GM21576 (cell line): ENCODE measurements around the gene ANKRD49.

Experiments
- ATAC-seq: cut with Tn5 transposase; IDR thresholded peaks from one replicate; pipeline ENCODE4 v1.9.1; 2021; ENCODE audit warnings: mild to moderate bottlenecking, moderate library complexity; ENCODE audit not compliant: unreplicated experiment

Gene ANKRD49, protein sequence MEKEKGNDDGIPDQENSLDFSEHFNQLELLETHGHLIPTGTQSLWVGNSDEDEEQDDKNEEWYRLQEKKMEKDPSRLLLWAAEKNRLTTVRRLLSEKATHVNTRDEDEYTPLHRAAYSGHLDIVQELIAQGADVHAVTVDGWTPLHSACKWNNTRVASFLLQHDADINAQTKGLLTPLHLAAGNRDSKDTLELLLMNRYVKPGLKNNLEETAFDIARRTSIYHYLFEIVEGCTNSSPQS

DNA sequence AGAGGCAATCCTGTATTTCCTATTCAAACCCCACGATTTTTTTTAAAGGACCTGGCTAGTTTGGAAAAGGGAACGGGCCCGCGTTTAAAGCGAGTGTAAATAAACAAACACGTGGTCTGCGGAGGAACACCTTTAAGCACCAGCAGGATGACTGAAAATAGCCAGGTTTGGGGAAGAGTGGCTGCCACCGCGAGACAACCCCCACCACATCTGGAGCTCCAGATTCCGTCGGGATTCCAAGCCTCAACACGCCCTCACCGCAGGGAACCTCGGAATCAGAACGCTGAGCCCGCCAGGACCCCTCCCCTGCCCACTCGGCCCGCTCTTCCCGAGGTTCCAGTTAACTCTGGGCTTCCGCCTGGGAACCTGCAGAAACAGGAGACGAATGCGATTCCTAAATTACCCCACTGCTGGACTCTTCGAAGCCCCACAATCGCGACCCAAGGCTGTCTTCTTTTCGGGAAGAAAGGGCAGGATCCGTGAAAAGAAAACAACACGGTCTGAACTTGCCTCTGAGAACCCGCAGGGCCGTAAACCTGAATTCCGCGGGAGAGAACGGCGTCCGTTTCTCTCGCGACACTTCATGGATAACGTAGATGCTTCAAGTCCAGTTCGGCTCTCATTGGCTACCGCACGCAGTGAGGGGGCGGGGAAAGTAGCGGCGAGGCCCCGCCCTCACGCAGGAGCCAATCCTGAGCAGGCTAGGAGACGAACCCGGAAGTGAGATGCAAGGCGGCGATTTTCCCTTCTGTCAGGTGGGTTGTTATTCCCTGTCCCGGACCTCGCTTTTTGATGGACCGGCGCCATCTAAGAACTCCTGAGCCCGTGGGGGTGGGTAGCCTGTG, at the start of gene ANKRD49, which contains the start of gene MRE11:
TSS of gene ANKRD49 (plus strand) at position 704 of the 845 bp plus-strand sequence. CDS start 2,710 bp downstream, outside the sequence.
TSS of gene MRE11 (minus strand) at position 564 of the 845 bp plus-strand sequence. CDS start 1,043 bp downstream, outside the sequence.
- peak; percentile 99 for ATAC-seq

DNA sequence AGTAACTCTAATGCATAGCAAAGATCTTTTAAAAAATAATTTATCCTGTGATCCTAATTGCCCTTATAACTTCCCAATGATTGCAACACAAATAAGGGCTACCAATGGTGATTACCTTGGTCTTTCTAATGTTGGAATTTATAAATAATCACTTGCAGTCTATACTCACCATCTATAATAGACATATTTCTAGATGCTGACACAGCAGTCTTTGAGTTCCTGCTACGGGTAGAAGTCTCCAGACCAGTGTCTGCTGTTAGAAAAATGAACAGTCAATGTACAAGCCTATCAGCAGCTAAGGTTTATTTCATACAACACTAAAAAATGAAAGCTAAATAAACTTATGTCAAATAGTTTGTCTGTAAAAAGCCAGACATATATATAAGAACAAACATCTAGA, 48.1 kb upstream of the ANKRD49 start:
- ATAC-seq: no peak

DNA sequence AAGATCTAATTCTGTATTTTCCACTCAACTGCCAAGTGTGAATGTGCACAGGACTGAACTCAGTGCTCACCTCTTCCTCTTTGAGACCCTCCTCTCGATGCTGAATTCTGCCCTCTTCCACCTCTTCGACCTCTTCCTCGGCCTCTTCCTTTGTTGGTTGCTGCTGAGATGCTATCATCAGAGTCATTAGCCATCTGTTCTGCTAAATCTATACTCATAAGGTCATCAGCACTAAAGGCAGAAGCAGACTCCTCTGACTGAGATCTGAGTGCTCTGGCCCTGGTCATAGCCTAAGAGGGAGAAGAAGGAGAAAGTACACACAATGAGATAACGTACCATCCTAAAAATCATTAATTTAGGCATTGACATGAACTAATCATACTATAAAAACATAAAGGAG, 46.6 kb upstream of the ANKRD49 start:
- ATAC-seq: no peak

DNA sequence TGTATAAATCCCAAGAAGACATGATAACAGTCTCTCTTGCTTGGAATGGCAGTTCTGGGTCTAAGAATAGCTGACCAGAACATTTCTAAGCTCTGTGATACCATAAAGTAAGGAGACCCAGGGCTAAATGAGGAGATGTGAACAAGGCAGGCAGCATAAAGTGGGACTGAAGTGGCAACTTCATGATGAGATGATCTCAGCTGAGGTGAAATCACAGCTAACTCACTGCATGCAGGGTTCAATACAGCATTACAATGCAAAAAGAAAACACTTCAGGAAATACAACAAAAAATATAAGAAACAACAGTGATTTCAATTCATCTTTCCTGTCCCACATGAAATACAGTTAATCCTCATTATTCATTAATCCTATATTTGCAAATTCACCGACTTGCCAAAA, 44.8 kb upstream of the ANKRD49 start:
- no peak for ATAC-seq

DNA sequence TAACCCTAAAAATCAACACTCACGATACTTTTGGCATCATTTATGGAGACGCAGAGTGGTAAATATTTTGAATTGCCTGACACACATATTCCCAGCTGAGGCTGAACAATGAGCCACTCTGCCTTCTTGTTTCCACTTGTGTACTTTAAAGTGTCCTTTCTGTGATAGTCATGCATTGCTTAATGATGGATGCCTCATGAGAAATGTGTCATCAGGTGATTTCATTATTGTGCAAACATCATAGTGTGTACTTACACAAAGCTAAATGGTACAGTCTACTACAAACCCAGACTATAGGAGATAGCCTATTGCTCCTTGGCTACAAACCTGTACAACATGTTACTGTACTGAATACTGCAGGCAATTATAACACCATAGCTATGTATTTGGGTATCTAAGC, 44.3 kb upstream of the ANKRD49 start:
- ATAC-seq: no peak

DNA sequence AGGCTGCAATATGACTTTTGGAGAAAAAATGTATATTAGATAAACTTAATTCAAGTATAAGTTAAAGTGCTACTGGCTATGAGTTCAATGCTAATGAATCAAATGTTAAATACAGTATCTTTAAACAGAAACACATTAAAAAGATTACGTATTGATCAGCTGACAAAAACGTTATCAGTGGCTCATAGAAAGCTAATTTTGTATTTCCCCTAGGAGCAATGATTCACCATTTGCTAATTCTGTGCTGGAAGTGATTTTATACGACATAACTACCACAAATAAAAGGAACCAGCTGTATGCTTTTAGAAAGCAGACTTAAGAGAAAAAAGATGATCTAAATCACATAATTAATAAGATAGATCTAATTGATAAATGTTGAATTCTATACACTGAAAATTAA, 43.7 kb upstream of the ANKRD49 start:
- ATAC-seq: no peak

DNA sequence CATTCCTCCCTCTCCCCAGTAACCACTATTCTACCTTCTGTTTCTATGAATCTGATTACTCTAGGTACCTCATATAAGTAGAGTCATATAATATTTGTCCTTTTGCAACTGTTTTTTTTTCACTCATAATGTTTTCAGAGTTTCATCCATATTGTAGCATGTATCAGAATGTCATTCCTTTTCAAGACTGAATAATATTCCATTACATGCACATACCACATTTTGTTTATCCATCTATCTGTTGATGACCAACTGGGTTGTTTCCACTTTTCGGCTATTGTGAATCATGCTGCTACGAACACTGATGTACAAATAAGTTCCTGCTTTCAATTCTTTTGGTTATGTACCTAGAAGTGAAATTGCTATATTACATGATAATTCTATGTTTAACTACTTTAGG, 40.8 kb upstream of the ANKRD49 start:
- no peak for ATAC-seq

DNA sequence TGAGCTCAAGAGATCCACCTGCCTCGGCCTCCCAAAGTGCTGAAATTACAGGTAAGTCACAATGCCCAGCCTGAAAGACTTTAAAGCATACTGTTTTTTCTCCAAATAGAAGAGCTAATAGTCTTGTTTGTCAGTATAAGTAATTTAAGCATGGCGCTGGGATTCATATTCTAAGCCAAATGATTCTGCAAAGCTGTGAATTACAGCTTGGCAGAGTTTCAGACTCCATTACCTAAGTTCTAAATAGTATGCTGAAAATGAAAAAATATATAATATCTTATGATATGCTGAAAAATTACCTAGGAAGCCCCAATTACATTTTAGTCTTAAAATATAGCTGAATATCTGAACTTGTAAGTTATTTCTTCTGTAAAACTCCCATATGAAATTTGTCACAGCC, 39.5 kb upstream of the ANKRD49 start:
- ATAC-seq: no peak

DNA sequence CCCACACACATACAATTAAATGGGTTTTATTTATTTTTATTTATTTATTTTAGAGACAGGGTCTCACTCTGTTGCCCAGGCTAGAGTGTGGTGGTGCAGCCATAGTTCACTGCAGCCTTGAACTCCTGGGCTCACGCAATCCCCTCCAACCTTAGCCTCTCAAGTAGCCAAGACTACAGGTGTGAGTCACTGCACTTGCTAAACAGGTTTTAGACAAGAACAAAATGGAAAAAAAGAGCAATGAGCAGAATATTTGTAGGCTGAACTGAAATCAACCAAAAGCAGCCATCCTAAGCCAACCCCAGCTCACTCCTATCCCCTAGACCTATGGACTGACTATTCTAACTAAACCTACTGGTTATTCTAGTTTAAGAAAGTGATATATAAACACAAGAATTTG, 37.9 kb upstream of the ANKRD49 start:
- ATAC-seq: no peak

DNA sequence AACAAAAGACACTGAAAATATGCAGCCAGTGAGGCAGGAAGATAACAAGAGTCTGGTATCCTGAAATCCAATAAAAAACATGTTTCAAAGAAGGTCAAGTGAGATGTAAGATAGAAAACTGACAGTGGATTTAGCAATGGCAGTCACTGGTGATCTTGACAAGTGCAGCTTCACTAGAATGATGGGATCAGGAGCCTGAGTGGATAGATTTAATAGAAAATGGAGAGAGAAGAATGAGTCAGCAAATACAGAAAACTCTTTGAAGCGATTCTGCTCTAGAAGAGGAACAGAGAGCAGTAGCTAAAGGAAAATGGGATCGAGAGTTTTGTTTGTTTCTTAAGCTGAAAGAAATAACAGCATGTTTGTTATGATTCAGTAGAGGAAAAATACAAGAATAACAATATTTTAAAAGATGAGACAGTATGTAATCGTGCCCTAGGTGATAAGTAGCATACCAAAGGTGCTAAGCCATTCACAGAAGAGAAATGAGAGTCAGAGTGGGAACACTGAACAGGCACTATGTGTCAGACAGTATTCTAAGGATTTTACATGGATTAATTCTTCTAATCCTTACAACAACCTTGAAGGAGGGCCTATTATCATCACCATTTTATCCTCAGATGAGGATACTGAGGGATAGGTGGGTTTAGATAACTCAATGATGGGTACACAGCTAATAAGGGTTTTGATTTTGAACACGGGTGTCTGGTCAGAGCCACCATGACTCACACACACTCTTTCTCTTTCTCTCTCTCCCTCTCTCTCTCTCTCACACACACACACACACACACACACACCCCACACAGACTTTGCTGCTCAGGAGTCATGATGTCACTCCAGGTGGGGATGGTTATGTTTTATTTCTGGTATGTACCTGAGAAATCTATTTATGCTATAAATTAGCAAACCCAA, 36.4 kb upstream of the ANKRD49 start:
- ATAC-seq: peak; percentile 68

DNA sequence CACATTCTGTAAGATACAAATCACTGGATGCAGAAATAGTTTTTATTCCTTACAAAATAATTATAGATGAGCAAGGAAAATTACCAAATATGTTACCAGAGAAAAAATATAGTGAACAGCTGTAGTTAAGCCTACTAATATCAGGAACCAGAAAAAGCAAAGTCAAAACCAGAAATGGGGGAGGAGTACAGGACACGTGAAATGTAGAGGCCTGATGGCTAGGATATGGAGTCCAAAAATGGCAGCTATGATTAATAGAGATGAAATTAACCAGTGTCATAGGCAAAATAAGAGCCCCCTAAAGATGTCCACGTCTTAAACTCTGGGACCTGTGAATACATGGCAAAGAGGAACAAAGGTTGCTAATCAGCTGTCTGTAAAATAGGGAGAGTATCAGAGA, 34.2 kb upstream of the ANKRD49 start:
- ATAC-seq: no peak

DNA sequence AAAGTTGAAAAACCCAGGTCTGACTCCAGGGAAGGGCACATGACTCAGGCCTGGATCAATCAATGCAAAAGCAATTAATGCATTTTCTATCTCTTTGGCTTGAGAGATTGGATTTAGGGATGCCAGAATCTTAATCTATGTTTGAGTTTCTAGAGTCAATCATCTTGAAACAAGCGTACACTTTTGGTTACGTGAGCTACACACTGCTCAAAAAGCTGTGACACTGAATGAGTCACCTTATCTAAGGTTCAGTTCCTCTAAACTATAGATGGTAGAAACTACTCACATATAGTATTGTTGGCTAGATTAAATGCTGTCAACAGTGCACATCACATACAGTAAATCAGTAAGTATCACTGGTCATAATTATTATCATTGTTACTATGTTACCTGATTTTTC, 24.4 kb upstream of the ANKRD49 start:
- peak; percentile 90 for ATAC-seq

DNA sequence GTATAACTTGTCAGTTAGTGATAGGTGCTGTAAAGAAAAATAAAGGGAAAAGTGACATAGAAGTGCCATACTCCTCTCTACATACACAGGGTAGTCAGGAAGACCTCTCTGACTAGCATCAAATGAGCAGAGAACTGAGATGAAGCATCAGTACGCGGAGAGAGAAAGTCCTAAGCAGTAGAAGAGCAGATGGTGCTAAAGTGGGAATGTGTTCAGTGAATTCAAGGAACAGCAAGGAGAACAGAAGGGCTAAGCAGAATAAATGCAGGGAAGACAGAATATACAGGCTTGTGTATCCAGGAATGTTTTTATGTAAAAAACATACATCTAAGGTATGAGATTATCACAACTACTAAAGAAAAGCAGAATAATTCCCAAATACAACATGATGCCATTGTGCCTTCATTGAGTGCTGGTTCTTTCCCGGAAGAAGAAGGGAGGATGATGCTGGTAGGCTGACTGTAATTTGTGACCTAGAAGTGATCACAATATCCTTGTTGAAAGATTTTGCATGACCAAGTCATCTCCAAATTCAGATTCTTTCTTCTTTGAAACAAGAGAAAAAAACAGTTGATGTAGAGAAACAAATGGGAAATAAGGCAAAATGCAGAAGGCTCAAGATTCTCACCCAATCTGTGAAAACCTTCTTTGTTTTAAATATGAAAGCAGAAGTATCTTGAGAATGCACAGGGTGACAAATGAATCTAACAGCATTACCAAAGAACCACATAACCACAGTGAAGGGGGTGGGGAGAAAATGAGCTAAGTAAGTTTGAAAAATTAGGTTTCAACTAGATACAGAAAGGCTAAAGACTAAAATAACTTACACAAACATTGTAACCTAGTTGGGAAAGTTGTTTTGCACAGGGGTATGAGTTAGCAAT, 20.6 kb upstream of the ANKRD49 start:
- peak; percentile 82 for ATAC-seq

DNA sequence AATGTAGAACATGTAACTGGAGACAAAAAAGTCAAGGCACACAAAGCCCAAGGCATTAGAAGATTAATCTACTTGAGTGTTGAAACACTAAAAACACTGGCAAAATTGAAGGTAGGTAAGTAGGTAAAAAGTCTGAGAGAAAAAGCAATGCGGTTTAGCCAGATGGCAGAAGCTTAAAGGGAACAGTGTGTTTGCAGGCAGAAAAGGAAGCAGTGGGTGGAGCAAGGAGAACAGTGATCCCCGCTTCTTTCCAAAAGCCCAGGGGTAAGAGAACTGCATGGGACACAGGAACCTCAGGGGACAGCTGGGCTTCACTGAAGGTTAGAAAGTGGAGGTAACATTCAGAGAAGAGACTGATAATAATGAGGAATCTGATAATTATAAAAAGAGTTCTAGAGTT, 16.2 kb upstream of the ANKRD49 start:
- ATAC-seq: no peak

DNA sequence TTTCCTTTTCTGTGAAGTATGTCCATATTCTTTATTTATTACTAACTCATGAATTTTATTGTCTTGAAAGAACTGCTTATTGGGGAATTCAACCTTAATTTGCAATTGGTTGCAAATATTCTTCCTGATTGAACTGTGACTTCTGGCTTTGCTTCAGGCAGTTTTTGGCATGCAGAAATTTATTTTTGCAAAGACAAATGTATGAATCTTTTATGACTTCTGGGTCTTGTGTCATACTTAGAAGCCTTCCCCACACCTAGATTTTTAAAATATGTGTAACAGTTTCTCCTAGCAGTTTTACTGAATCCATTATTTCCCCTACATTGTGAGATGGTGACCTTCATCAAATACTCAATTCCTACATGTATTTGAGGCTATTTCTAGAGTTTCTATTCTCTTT, 12.4 kb upstream of the ANKRD49 start:
- no peak for ATAC-seq

DNA sequence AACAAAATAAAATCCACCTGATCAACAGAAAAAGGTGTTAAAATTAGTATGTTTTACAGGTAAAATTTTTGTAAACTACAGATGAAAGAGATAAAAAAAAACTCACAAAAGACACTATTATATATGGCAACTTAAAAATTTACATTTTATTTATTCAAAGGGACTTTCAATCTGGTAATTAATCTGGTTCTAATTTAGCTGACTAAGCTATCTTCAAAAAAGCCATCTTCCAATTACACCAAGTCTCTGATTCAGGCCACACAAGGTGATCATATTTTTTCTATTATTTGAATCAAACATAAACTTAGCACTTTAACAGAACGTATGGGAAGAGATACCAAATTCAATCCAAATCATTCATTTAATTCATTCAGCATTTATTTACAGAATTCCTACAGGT, 7.7 kb upstream of the ANKRD49 start:
- ATAC-seq: no peak

DNA sequence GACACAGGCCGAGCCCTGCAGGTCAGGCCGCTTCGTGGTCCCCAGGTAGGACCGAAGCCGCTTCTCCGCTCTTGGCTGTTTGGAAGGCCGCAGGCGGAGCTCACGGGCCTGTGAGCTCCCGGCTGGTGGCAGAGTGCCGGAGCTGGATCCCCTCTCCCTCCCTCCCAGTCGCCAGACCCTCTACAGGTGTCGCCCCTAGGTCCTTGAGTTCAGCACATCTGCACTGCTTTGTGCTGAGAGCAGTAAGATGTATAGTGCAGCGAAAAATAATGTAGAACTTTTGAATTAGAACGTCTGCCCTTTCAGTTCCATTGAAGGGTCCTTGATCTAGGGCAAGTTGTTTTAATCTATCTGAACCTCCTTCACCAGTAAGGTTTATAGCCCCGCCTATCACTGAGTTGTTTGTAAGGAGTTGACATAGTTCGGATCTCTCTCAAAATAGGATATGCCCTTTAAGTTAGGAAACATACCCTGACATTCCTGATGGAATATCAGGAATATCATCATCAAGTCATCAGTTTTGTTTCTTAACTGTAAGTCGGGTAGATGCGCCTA, 419 bp downstream of the ANKRD49 start:
- peak; percentile 57 for ATAC-seq

DNA sequence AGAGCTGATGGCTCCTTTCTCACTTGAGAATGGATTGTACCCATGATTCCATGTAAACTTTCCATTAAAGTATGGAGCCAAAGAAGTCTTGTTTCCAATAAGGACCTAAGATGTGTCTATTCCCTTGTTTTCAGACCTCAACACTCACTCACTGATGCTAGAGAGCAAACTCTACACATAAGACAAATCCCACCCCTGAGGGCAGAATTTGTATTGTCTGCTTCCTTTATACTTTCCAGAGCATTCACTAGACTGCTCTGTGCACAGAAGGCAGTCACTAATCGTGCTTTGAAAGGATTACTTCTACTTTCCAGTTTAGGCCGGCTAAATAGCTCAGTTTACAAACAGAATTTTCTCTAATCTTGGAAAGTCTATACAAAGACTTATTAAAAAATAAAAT, 6.4 kb downstream of the ANKRD49 start:
- no peak for ATAC-seq

DNA sequence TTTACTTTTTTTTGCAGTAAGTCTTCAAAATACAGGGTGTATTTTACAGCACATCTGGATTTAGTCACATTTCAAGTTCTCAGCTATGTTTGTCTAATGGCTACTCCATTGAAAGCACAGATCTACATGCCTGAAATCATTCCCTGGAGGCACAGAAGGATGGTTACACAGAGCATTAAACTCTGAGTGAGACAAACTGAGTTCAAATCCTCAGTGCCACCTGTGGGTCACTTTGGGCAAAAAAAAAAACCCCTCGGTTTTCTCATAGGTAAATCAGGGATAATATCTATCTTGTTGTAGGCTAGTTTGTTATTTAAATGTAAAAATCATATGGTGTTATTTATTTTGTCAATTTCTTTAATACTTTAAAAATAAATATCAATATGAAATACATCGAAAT, 7.7 kb downstream of the ANKRD49 start:
- ATAC-seq: no peak

DNA sequence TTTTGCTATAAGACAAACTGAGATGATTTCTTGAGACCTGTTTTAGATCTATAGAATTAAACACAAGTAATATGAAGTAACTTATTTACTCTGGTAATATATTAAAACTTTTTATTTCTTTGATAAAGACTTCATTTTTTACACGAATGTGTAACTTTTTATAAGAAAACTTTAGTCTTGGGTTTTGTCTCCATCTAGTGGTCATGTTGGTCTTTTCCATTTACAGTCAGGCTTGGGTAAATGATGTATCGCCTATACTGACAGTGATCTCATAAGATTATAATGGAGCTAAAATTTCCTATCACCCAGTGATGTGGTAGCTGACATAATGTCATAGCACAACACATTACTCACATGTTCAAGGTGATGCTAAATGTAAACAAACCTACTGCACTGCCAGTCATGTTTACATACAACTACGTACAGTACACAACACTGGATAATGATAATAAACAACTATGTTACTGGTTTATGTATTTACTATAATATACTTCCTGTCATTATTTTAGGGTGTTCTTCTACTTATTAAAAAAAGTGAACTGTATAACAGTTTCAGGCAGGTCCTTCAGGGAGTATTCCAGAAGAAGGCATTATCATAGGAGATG, 11.0 kb downstream of the ANKRD49 start:
- no peak for ATAC-seq
